Muscle layer of duodenum (tissue), 2 donors: ENCODE results near the gene NDRG4.

Experiments used
- H3K27ac ChIP-seq: one replicate; pipeline ENCODE4 v1.7.0; 2013; ENCODE audit warnings: mild to moderate bottlenecking, low read length
- H3K27me3 ChIP-seq: one replicate; pipeline ENCODE4 v1.7.0; 2013; ENCODE audit warnings: low read depth, mild to moderate bottlenecking, control low read depth, low read length
- H3K36me3 ChIP-seq, 2 donors: one replicate each; pipeline ENCODE4 v1.7.0; 2013; ENCODE audit warnings: low read length in 2 of 2, control low read depth in 1 of 2, mild to moderate bottlenecking in 1 of 2; ENCODE audit not compliant: insufficient read depth in 2 of 2, control insufficient read depth in 1 of 2
- H3K4me1 ChIP-seq, 2 donors: one replicate each; pipeline ENCODE4 v1.7.0; 2013; ENCODE audit warnings: low read length in 2 of 2, mild to moderate bottlenecking in 2 of 2, control low read depth in 1 of 2, moderate library complexity in 1 of 2; ENCODE audit not compliant: insufficient read depth in 2 of 2, control insufficient read depth in 1 of 2
- H3K4me3 ChIP-seq, 2 donors: one replicate each; pipeline ENCODE4 v1.7.0; 2013; ENCODE audit warnings: low read length in 2 of 2, low read depth in 1 of 2, mild to moderate bottlenecking in 1 of 2
- H3K9me3 ChIP-seq, 2 donors: one replicate each; pipeline ENCODE4 v1.7.0; 2013; ENCODE audit warnings: low read length in 2 of 2, control low read depth in 1 of 2, mild to moderate bottlenecking in 1 of 2; ENCODE audit not compliant: control insufficient read depth in 1 of 2
- donor health status: healthy.

The NDRG4 gene

GRCh38 chr16:58467905-58468304 lies 32.0 kb upstream of the NDRG4 start:
- H3K36me3 ChIP-seq: no peaks in the 10 kb centered on the region
- H3K27me3 ChIP-seq: peaks cover 15% of the 10 kb centered on the region
- peaks cover 0 to 18% of the 10 kb centered on the region in 2 donors for H3K4me1 ChIP-seq
- H3K4me3 ChIP-seq: no peak overlapping the region
- H3K9me3 ChIP-seq: no peaks in the 10 kb centered on the region
- H3K27ac ChIP-seq: no peak overlapping the region

GRCh38 chr16:58471209-58471975 lies 28.6 kb upstream of the NDRG4 start:
- Histone ChIP-seq H3K4me3 (no peak overlapping the region), H3K36me3 (no peaks in the 10 kb centered on the region), H3K4me1 (no peaks in the 10 kb centered on the region), H3K9me3 (no peaks in the 10 kb centered on the region), H3K27me3 (no peaks in the 10 kb centered on the region), H3K27ac (no peak overlapping the region)

GRCh38 chr16:58472266-58472665 lies 27.7 kb upstream of the NDRG4 start:
- Histone ChIP-seq H3K27me3 (no peaks in the 10 kb centered on the region), H3K36me3 (no peaks in the 10 kb centered on the region), H3K27ac (no peak overlapping the region), H3K9me3 (no peaks in the 10 kb centered on the region), H3K4me3 (no peak overlapping the region), H3K4me1 (no peaks in the 10 kb centered on the region)

- Histone ChIP-seq H3K27me3 (no peaks in the 10 kb centered on the region), H3K9me3 (no peaks in the 10 kb centered on the region), H3K36me3 (no peaks in the 10 kb centered on the region), H3K27ac (no peak overlapping the region), H3K4me3 (no peak overlapping the region), H3K4me1 (no peaks in the 10 kb centered on the region)
Measured at GRCh38 chr16:58472827-58473226, 27.1 kb upstream of the NDRG4 start.

GRCh38 chr16:58474296-58474695 lies 25.6 kb upstream of the NDRG4 start:
- Histone ChIP-seq H3K9me3 (no peaks in the 10 kb centered on the region), H3K36me3 (no peaks in the 10 kb centered on the region), H3K27me3 (no peaks in the 10 kb centered on the region), H3K27ac (no peak overlapping the region), H3K4me3 (no peak overlapping the region), H3K4me1 (no peaks in the 10 kb centered on the region)

- Histone ChIP-seq H3K27me3 (no peaks in the 10 kb centered on the region), H3K9me3 (no peaks in the 10 kb centered on the region), H3K4me1 (no peaks in the 10 kb centered on the region), H3K36me3 (no peaks in the 10 kb centered on the region), H3K27ac (no peak overlapping the region), H3K4me3 (no peak overlapping the region)
Measured at GRCh38 chr16:58475091-58475619, 24.8 kb upstream of the NDRG4 start.

- no peaks in the 10 kb centered on the region for H3K4me1 ChIP-seq
- H3K9me3 ChIP-seq: no peaks in the 10 kb centered on the region
- no peak overlapping the region for H3K27ac ChIP-seq
Measured at GRCh38 chr16:58476791-58477190, 23.2 kb upstream of the NDRG4 start.

GRCh38 chr16:58478427-58478826 lies 21.5 kb upstream of the NDRG4 start:
- H3K4me1 ChIP-seq: no peaks in the 10 kb centered on the region
- H3K9me3 ChIP-seq: no peaks in the 10 kb centered on the region
- no peak overlapping the region for H3K27ac ChIP-seq
- no peaks in the 10 kb centered on the region for H3K36me3 ChIP-seq
- no peak overlapping the region for H3K4me3 ChIP-seq
- H3K27me3 ChIP-seq: no peaks in the 10 kb centered on the region

More at GRCh38 chr16:58476791-58477190, 23.2 kb upstream of the NDRG4 start:
- H3K4me3 ChIP-seq: no peak overlapping the region
- H3K36me3 ChIP-seq: no peaks in the 10 kb centered on the region
- no peaks in the 10 kb centered on the region for H3K27me3 ChIP-seq

- Histone ChIP-seq H3K9me3 (no peaks in the 10 kb centered on the region), H3K4me3 (no peak overlapping the region), H3K4me1 (peaks cover 0 to 5% of the 10 kb centered on the region in 2 donors), H3K27me3 (no peaks in the 10 kb centered on the region), H3K27ac (no peak overlapping the region), H3K36me3 (no peaks in the 10 kb centered on the region)
Measured at GRCh38 chr16:58481226-58481869, 18.6 kb upstream of the NDRG4 start.

GRCh38 chr16:58481931-58482330 lies 18.0 kb upstream of the NDRG4 start:
- H3K4me1 ChIP-seq: peaks cover 0 to 5% of the 10 kb centered on the region in 2 donors
- no peaks in the 10 kb centered on the region for H3K9me3 ChIP-seq
- no peaks in the 10 kb centered on the region for H3K36me3 ChIP-seq
- H3K27me3 ChIP-seq: no peaks in the 10 kb centered on the region
- H3K27ac ChIP-seq: no peak overlapping the region
- H3K4me3 ChIP-seq: no peak overlapping the region

GRCh38 chr16:58485184-58485887 lies 14.6 kb upstream of the NDRG4 start:
- H3K36me3 ChIP-seq: no peaks in the 10 kb centered on the region
- no peaks in the 10 kb centered on the region for H3K9me3 ChIP-seq
- H3K4me1 ChIP-seq: peaks cover 0 to 5% of the 10 kb centered on the region in 2 donors
- H3K4me3 ChIP-seq: no peak overlapping the region
- H3K27me3 ChIP-seq: no peaks in the 10 kb centered on the region
- no peak overlapping the region for H3K27ac ChIP-seq
